Upper lobe of left lung (tissue), 6 donors: Measurements from ENCODE around the gene PLA2G4B. TPM values are rescaled to one million over a fixed set of nuclear protein-coding genes. Genes with fewer than 3 reads are reported as not detected.

Experiments
- ATAC-seq, 2 donors: fragments of 200-7000 bp; cut with Tn5 transposase; one replicate each; pipeline ENCODE4 v1.9.1; 2022; ENCODE audit warnings: mild to moderate bottlenecking in 2 of 2, moderate library complexity in 2 of 2; ENCODE audit not compliant: low FRiP score in 2 of 2
- DNase-seq, 2 donors: peaks; one replicate each; pipeline ENCODE4 v3.0.0-alpha.2; 2019 to 2020
- H3K27ac ChIP-seq, 4 donors: fragments of 200-600 bp; sonication (generic); one replicate each; pipeline ENCODE4 v1.5.1; 2016 to 2019
- H3K27me3 ChIP-seq, 4 donors: fragments of 200-600 bp; sonication (generic); one replicate each; pipeline ENCODE4 v1.5.1; 2017 to 2019
- H3K36me3 ChIP-seq, 4 donors: fragments of 200-600 bp; sonication (generic); one replicate each; pipeline ENCODE4 v1.5.1; 2016 to 2019
- H3K4me1 ChIP-seq, 4 donors: fragments of 200-600 bp; sonication (generic); one replicate each; pipeline ENCODE4 v1.5.1; 2018 to 2019
- H3K4me3 ChIP-seq, 4 donors: fragments of 200-600 bp; sonication (generic); one replicate each; pipeline ENCODE4 v1.5.1; 2017 to 2019; ENCODE audit warnings: mild to moderate bottlenecking in 2 of 4, moderate library complexity in 1 of 4
- H3K9me3 ChIP-seq, 4 donors: fragments of 200-600 bp; sonication (generic); one replicate each; pipeline ENCODE4 v1.5.1; 2018 to 2019
- EP300 ChIP-seq, 4 donors: sonication (generic); formaldehyde crosslinking; IDR thresholded peaks; one replicate each; pipeline ENCODE4 v1.5.1; 2017; ENCODE audit warnings: antibody characterized with exemption in 4 of 4, control low read depth in 2 of 4
- POLR2A ChIP-seq, 4 donors: fragments of 450-650 bp; IDR thresholded peaks; one replicate each; pipeline ENCODE4 v1.5.1; 2016 to 2017; ENCODE audit warnings: antibody characterized with exemption in 4 of 4, mild to moderate bottlenecking in 2 of 4
- POLR2AphosphoS5 ChIP-seq, 2 donors: sonication (generic); formaldehyde crosslinking; IDR thresholded peaks; one replicate each; pipeline ENCODE4 v1.5.1; 2017; ENCODE audit warnings: antibody characterized with exemption in 2 of 2
- WGBS, 2 donors: methylation state at CpG; one replicate each; pipeline ENCODE4 v1.1.5; 2017 to 2018; 5-methylcytosine and 5-hydroxymethylcytosine counted together
- total RNA-seq, 6 donors: library from RNA; depleted of rRNA in 4 of 6; stranded (reverse); fragments of >200 nt in 4 of 6; gene quantifications; one replicate each; pipeline versions ENCODE4 v1.1.0 to v1.2.1, GENCODE V29; 2016 to 2021
- TF ChIP-seq, protein P1 (sequence below), 6 experiments: fragments of 450-650 bp in 4 of 6; fragments of 200-600 bp in 2 of 6; sonication (generic) in 2 of 6; IDR thresholded peaks; one replicate each; pipeline ENCODE4 v1.5.1; 2016 to 2019; ENCODE audit warnings: antibody characterized with exemption in 6 of 6
- donor health status: DM: no; HTN: no; CAD: no; lungs with moderate emphysema.
- donor health status: DM: no; HTN: yes; CAD: no; lungs with severe emphysema.

The PLA2G4B gene
- total RNA-seq, 6 donors from 2014 or later: 4.7 to 71.2 (median 14.4) TPM

DNA sequence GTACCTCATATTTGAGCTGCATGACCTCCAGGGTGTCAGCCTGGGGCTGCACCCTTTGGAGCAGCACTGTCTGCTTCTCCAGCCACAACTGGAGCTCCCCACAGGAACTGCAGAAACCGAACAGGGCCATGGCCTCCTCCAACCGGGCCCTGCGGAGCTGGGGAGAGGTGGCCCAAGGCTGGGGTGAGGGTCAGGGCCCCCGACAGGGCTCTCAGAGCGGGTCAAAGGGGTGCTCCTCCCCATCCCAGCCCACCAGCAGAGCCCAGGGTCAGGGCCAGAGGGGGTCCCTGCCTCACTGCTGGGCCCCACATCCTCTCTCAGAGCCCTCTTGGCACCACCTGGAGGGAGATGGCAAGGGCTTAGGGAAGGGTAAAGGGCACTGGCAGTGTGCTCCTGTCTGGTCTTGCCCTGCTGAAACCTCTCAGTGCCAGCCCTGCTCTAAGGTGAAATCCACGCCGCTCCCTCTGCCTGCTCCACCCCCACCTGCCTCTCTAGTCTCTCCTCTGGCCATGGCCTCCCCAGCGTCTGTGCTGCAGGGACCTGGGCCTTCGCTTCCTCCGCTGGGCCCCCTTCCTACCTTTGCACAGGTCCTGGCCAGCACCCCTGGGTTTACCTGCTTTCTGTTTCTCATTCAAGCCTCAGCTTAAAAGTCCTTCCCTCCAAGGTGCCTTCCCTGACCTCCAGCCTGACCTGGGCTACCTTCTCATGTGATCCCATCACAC, 41.7 kb downstream of the PLA2G4B start:
- TF ChIP-seq, protein P1, sequence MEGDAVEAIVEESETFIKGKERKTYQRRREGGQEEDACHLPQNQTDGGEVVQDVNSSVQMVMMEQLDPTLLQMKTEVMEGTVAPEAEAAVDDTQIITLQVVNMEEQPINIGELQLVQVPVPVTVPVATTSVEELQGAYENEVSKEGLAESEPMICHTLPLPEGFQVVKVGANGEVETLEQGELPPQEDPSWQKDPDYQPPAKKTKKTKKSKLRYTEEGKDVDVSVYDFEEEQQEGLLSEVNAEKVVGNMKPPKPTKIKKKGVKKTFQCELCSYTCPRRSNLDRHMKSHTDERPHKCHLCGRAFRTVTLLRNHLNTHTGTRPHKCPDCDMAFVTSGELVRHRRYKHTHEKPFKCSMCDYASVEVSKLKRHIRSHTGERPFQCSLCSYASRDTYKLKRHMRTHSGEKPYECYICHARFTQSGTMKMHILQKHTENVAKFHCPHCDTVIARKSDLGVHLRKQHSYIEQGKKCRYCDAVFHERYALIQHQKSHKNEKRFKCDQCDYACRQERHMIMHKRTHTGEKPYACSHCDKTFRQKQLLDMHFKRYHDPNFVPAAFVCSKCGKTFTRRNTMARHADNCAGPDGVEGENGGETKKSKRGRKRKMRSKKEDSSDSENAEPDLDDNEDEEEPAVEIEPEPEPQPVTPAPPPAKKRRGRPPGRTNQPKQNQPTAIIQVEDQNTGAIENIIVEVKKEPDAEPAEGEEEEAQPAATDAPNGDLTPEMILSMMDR (IDR thresholded peaks at IDR 0.05): no peak
- no peak for TF ChIP-seq POLR2AphosphoS5 (IDR thresholded peaks at IDR 0.05)
- no peak for TF ChIP-seq POLR2A (IDR thresholded peaks at IDR 0.05)
- no peak for TF ChIP-seq EP300 (IDR thresholded peaks at IDR 0.05)
- H3K4me1 ChIP-seq: peaks cover 11 to 21% (median 13%) of the 10 kb centered on the region in 4 donors
- no peaks in the 10 kb centered on the region for H3K9me3 ChIP-seq
- no peak overlapping the region for H3K27ac ChIP-seq
- 93 to 100% methylated on average over 8 to 10 of the region's 10 CpGs for WGBS, 2 donors
- ATAC-seq (no peak), DNase-seq (peak in 1 of 2 donors; percentile 47)
- no peak overlapping the region for H3K4me3 ChIP-seq
- H3K36me3 ChIP-seq: no peaks in the 10 kb centered on the region
- peaks cover 0 to 10% (median 6%) of the 10 kb centered on the region in 4 donors for H3K27me3 ChIP-seq

DNA sequence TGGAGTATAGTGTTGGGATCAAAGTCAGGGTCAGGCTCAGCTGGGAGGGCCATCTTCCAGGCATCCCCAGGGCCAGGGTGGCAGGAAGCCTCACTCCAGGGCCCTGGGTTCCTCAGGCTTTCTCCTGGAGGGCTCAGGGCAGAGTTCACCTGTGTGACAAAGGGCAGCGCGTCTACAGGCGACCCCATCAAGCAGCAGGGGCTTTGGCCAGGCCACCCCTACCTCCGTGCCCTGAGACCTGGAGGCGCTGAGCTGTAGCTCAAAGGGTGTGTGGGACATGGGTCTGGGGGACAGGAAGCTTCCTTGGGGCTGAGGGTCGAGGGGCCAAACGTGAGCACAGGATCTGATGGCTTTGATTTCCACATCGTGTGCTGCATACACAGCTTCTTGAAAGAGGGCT, 42.4 kb downstream of the PLA2G4B start:
- H3K4me1 ChIP-seq: peaks cover 11 to 21% (median 13%) of the 10 kb centered on the region in 4 donors
- H3K27me3 ChIP-seq: peaks cover 0 to 10% (median 6%) of the 10 kb centered on the region in 4 donors
- TF ChIP-seq POLR2A (IDR thresholded peaks at IDR 0.05) (no peak), POLR2AphosphoS5 (IDR thresholded peaks at IDR 0.05) (no peak), EP300 (IDR thresholded peaks at IDR 0.05) (no peak)
- TF ChIP-seq, protein P1 (IDR thresholded peaks at IDR 0.05): no peak
- H3K9me3 ChIP-seq: no peaks in the 10 kb centered on the region
- no peaks in the 10 kb centered on the region for H3K36me3 ChIP-seq
- no peak overlapping the region for H3K27ac ChIP-seq
- 85 to 86% methylated on average over 5 to 8 of the region's 8 CpGs for WGBS, 2 donors
- DNase-seq: peak in 1 of 2 donors; percentile 33
- H3K4me3 ChIP-seq: no peak overlapping the region
- no peak for ATAC-seq

DNA sequence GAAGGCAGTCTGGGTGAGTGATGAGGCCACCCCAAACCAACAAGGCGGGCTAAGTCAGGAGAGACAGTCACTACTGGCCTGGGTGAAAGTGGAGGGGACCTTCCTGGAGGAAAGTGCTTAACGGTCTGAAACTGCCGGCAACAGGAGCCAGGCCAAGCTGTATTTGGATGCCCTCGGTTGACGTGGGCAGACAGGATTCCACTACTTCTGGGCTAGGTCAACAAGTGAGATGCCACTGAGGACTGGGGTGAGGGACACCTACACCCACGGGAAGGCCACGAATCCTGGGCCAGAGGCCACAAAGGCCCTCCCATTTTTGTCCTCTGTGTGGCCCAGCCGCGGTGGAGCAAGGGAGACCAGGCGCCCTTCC, 42.9 kb downstream of the PLA2G4B start:
- peak overlapping the region in 2 of 4 donors; percentile 39 to 45 for H3K4me3 ChIP-seq
- no peaks in the 10 kb centered on the region for H3K9me3 ChIP-seq
- WGBS, 2 donors: 45 to 51% methylated on average over 5 to 9 of the region's 10 CpGs
- H3K27me3 ChIP-seq: peaks cover 0 to 10% (median 6%) of the 10 kb centered on the region in 4 donors
- ATAC-seq (no peak), DNase-seq (no peak)
- no peaks in the 10 kb centered on the region for H3K36me3 ChIP-seq
- H3K4me1 ChIP-seq: peaks cover 11 to 21% (median 13%) of the 10 kb centered on the region in 4 donors
- H3K27ac ChIP-seq: no peak overlapping the region
- no peak for TF ChIP-seq POLR2AphosphoS5 (IDR thresholded peaks at IDR 0.05)
- TF ChIP-seq, protein P1 (IDR thresholded peaks at IDR 0.05): no peak
- no peak for TF ChIP-seq POLR2A (IDR thresholded peaks at IDR 0.05)
- TF ChIP-seq EP300 (IDR thresholded peaks at IDR 0.05): no peak

DNA sequence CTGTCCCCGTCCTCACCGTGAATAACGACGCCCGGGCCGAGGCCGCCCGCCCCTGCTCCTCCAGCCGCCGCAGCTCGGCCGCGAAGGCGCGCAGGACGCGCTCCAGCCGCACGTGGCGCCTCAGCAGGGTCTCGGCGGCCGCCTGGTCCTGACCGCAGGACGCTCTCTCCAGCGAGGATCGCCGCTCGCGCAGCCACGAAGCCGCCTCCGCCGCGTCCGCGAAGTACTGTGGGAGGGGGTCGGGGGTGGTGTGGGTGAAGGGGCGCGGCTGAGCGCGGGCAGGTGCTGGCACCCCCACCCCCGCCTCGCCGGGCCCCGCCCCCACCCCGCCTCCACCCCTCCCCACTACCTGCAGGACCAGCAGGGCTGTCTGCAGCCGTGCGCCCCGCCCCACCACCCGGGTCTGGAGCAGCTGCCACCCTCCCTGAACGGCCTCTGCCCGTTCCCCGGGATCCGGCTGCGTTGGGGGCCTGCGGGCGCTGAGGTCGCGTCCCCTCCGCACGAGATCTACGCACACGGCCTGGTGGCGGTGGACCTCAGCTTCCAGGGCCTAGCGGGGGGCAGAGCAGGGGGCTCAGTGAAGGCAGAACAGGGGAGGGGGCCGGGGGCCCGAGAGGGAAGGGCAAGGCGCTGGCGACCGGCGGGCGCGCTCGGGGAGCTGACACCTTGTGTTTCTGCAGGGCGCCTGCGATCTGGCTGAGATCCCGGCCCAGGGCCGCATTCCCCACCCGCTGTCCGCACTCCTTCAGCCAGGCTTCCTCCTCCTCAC, 43.5 kb downstream of the PLA2G4B start:
- H3K27me3 ChIP-seq: peaks cover 0 to 10% (median 6%) of the 10 kb centered on the region in 4 donors
- H3K4me3 ChIP-seq: peak overlapping the region in 3 of 4 donors; percentile 26 to 45 (median 39)
- no peaks in the 10 kb centered on the region for H3K9me3 ChIP-seq
- TF ChIP-seq, protein P1 (IDR thresholded peaks at IDR 0.05): peak in 1 of 6 experiments; percentile 20
- no peak for TF ChIP-seq POLR2A (IDR thresholded peaks at IDR 0.05)
- peak in 1 of 2 donors; percentile 30 for ATAC-seq
- H3K36me3 ChIP-seq: no peaks in the 10 kb centered on the region
- H3K4me1 ChIP-seq: peaks cover 11 to 21% (median 13%) of the 10 kb centered on the region in 4 donors
- peak in 1 of 2 donors; percentile 86 for DNase-seq
- no peak overlapping the region for H3K27ac ChIP-seq
- WGBS, 2 donors: 24 to 60% methylated on average over 6 to 44 of the region's 81 CpGs
